Measurements from ENCODE around the gene QSER1.
"Not testable (repeated sequence)": the region's sequence is repeated elsewhere in the genome, so short reads cannot be mapped to it uniquely, and the experiment has no call there.

Gene QSER1

DNA sequence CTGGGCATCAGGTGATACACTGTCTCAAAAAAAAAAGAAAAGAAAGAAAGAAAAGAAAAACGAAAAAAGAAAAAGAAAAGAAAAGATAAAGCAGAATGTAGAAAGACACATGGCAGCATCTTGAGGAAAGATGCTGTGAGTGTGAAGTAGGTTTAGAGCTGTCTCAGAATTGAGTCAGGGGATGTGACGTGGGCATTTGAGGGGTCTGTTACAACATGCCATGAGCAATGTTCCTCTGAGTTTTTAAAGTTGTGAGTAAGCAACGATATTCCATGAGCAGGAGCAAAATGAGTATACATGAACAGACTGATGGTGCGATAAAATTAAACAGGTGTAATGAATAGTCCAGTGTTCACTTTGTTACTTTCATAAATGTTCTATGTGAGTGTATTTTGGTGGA is 11.3 kb upstream of the QSER1 start:
- peaks cover 3% of the 10 kb centered on the region for H3K27me3 ChIP-seq (ENCODE audit: insufficient read depth, low read length)
- no peaks in the 10 kb centered on the region for H3K9me3 ChIP-seq (ENCODE audit: low read length)
- no peak overlapping the region for H3K4me3 ChIP-seq (ENCODE audit: low read length)
- no peak overlapping the region for H2AFZ ChIP-seq (ENCODE audit: low read depth, low read length)
- H3K4me1 ChIP-seq (ENCODE audit: insufficient read depth, low read length): no peaks in the 10 kb centered on the region
- H3K36me3 ChIP-seq (ENCODE audit: insufficient read depth, low read length): no peaks in the 10 kb centered on the region

DNA sequence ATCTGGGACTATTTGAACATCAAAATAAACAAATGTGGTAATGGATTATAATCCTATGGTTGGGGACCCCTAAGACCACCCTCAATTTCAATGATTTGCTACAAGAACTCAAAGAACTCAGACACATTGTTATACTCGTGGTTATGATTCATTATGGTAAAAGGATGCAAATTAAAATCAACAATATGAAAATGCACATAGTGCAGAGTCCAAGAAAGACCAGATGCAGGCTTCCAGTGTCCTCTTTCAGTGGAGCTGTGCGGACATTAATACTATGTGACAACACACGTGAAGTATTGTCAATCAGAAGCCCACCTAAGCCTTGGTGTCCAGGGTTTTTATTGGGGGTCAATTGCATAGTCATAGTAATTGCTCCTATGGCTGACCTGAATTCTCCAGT is 9.2 kb upstream of the QSER1 start:
- Histone ChIP-seq H2AFZ (ENCODE audit: low read depth, low read length) (no peak overlapping the region), H3K9me3 (ENCODE audit: low read length) (peaks cover 2% of the 10 kb centered on the region), H3K4me3 (ENCODE audit: low read length) (no peak overlapping the region), H3K4me1 (ENCODE audit: insufficient read depth, low read length) (peaks cover 7% of the 10 kb centered on the region), H3K36me3 (ENCODE audit: insufficient read depth, low read length) (no peaks in the 10 kb centered on the region), H3K27me3 (ENCODE audit: insufficient read depth, low read length) (peaks cover 3% of the 10 kb centered on the region)

DNA sequence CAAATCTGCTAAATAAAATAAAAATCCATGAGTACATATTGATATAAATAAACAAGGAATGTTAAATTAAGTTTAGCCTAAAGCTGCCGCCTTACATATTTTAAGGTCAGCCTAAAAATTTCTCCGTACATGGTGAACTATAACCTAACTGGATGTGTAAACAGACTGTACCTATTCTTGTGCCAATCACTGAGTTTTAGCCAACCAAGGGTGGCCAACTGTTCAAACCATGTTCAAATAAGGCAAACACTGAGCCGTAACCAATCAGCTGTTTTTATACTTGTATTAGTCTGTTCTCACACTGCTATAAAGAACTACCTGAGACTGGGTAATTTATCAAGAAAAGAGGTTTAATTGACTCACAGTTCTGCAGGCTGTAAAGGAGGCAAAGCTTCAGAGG is 8.6 kb upstream of the QSER1 start:
- H2AFZ ChIP-seq (ENCODE audit: low read depth, low read length): no peak overlapping the region
- no peak overlapping the region for H3K4me3 ChIP-seq (ENCODE audit: low read length)
- H3K36me3 ChIP-seq (ENCODE audit: insufficient read depth, low read length): no peaks in the 10 kb centered on the region
- H3K9me3 ChIP-seq (ENCODE audit: low read length): peaks cover 2% of the 10 kb centered on the region
- peaks cover 1% of the 10 kb centered on the region for H3K27me3 ChIP-seq (ENCODE audit: insufficient read depth, low read length)
- H3K4me1 ChIP-seq (ENCODE audit: insufficient read depth, low read length): peaks cover 7% of the 10 kb centered on the region

DNA sequence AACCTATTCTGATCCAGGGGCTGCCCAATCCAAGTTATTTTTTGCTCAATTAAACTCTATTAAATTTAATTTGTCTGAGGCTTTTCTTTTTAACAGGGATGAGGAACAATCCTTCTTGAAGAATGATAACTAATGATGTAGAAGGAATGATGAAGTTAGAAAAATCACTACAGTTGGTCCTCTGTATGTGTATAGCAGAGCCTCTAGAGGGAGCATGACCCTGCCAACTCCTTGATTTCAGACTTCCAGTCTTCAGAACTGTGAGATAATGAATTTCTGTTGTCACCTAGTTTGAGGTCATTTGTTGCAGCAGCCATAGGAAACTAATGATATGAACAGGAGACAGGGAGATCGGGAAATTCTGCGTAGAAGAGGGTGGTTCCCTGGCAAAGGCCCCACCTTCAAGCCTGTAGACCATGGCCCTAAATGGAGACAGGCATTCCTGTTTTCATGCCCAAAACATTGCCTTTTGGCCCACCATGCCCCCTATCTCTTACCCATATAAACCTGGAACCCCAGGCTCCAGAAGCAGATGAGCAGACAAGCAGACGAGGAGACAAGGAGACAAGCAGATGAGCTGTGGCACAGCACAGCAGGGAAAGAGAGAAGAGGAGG is 7.7 kb upstream of the QSER1 start:
- H3K9me3 ChIP-seq (ENCODE audit: low read length): peaks cover 2% of the 10 kb centered on the region
- peaks cover 7% of the 10 kb centered on the region for H3K4me1 ChIP-seq (ENCODE audit: insufficient read depth, low read length)

DNA sequence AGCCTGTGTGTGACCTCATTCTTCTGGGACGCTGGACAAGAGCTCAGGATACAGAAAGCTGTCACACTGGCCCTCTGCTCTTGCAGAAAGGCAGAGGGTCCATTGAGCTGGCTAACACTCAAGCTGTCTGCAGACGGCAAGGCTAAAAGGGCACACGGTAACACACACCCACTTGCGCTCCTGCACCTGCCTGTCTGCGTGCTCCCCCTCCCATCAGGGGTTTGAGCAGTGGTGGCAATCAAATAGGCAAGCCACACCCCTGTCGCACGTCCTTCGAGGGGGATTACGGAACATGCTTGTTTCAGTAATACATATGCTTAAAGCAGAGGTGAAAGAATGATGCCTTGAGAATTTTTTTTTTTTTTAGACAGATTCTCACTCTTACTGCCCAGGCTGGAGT is 7.1 kb upstream of the QSER1 start:
- no peaks in the 10 kb centered on the region for H3K27me3 ChIP-seq (ENCODE audit: insufficient read depth, low read length)

More for the DNA sequence above, 7.7 kb upstream of the QSER1 start:
- no peaks in the 10 kb centered on the region for H3K36me3 ChIP-seq (ENCODE audit: insufficient read depth, low read length)
- H3K4me3 ChIP-seq (ENCODE audit: low read length): no peak overlapping the region
- H2AFZ ChIP-seq (ENCODE audit: low read depth, low read length): no peak overlapping the region
- no peaks in the 10 kb centered on the region for H3K27me3 ChIP-seq (ENCODE audit: insufficient read depth, low read length)

DNA sequence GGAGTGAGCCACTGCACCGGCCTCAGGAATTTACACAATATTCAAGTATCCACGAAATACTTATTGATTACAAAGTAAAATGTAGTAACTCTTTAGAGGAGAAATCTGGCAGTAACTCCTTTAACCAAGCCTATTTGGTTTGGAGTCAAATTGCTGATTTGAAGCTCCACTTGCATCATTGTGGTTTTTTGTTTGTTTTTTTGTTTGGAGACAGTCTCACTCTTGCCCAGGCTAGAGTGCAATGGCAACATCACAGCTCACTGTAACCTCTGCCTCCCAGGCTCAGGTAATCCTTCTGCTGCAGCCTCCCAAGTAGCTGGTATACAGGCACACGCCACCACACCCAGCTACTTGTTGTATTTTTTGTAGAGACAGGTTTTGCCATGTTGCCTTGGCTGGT is 6.4 kb upstream of the QSER1 start:
- H3K36me3 ChIP-seq (ENCODE audit: insufficient read depth, low read length): no peaks in the 10 kb centered on the region
- H2AFZ ChIP-seq (ENCODE audit: low read depth, low read length): no peak overlapping the region
- no peaks in the 10 kb centered on the region for H3K27me3 ChIP-seq (ENCODE audit: insufficient read depth, low read length)
- peaks cover 2% of the 10 kb centered on the region for H3K9me3 ChIP-seq (ENCODE audit: low read length)
- peaks cover 8% of the 10 kb centered on the region for H3K4me1 ChIP-seq (ENCODE audit: insufficient read depth, low read length)
- no peak overlapping the region for H3K4me3 ChIP-seq (ENCODE audit: low read length)

More for the DNA sequence above, 7.1 kb upstream of the QSER1 start:
- Histone ChIP-seq H3K36me3 (ENCODE audit: insufficient read depth, low read length) (no peaks in the 10 kb centered on the region), H2AFZ (ENCODE audit: low read depth, low read length) (no peak overlapping the region), H3K4me1 (ENCODE audit: insufficient read depth, low read length) (peaks cover 7% of the 10 kb centered on the region), H3K9me3 (ENCODE audit: low read length) (peaks cover 2% of the 10 kb centered on the region), H3K4me3 (ENCODE audit: low read length) (no peak overlapping the region)

DNA sequence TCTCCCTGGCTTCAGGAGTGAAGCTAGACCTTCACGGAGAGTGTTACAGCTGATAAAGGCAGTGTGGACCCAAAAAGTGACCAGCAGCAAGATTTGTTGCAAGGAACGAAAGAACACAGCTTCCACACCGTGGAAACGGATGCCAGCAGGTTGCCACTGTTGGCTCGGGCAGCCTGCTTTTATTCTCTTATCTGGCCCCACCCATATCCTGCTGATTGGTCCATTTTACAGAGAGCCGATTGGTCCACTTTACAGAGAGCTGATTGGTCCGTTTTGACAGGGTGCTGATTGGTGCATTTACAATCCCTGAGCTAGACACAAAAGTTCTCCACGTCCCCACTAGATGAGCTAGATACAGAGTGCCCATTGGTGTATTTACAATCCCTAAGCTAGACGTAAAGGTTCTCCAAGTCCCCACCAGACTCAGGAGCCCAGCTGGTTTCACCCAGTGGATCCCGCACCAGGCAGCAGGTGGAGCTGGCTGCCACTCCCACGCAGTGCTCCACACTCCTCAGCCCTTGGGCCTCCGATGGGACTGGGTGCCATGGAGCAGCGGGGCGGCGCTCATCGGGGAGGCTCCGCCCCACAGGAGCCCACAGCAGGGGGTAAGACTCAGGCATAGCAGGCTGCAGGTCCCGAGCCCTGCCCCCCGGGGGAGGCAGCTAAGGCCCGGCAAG is 4.8 kb upstream of the QSER1 start:
- H2AFZ ChIP-seq (ENCODE audit: low read depth, low read length); H3K9me3 ChIP-seq (ENCODE audit: low read length); H3K4me3 ChIP-seq (ENCODE audit: low read length); H3K36me3 ChIP-seq (ENCODE audit: insufficient read depth, low read length); H3K27me3 ChIP-seq (ENCODE audit: insufficient read depth, low read length): not testable (repeated sequence)
- peaks cover 18% of the 10 kb centered on the region for H3K4me1 ChIP-seq (ENCODE audit: insufficient read depth, low read length)

DNA sequence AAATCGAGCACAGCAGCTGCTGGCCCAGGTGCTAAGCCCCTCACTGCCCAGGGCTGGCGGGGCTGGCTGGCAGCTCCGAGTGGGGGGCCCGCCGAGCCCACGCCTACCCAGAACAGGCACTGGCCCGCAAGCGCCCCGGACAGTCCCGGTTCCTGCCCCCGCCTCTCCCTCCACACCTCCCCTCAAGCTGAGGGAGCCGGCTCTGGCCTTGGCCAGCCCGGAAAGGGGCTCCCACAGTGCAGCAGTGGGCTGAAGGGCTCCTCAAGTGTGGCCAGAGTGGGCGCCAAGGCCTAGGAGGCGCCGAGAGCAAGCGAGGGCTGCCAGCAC is 4.3 kb upstream of the QSER1 start:
- H3K9me3 ChIP-seq (ENCODE audit: low read length); H3K4me3 ChIP-seq (ENCODE audit: low read length); H3K27me3 ChIP-seq (ENCODE audit: insufficient read depth, low read length); H3K36me3 ChIP-seq (ENCODE audit: insufficient read depth, low read length); H2AFZ ChIP-seq (ENCODE audit: low read depth, low read length): not testable (repeated sequence)
- peaks cover 18% of the 10 kb centered on the region for H3K4me1 ChIP-seq (ENCODE audit: insufficient read depth, low read length)

DNA sequence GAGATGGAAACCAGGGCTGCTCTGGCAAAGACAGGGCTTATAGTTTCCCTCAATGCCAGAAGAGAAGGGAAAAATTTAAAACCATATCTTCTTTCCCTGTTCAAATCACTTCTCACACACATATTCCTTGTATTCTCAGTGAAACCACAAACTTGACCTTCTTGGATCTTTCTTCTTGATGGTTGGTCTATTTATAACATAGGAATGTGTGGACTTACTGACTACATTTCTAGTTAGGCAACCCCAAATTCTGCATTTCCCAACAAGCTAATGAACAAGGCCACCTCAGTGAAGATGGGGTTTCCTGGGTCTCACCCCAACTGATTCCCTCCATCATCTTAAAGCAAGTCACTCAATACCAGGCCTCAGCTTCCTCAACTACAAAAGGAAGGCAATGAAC is 3.8 kb upstream of the QSER1 start:
- peaks cover 18% of the 10 kb centered on the region for H3K4me1 ChIP-seq (ENCODE audit: insufficient read depth, low read length)
- peaks cover 2% of the 10 kb centered on the region for H3K9me3 ChIP-seq (ENCODE audit: low read length)
- H2AFZ ChIP-seq (ENCODE audit: low read depth, low read length): no peak overlapping the region
- no peaks in the 10 kb centered on the region for H3K27me3 ChIP-seq (ENCODE audit: insufficient read depth, low read length)
- H3K36me3 ChIP-seq (ENCODE audit: insufficient read depth, low read length): no peaks in the 10 kb centered on the region
- no peak overlapping the region for H3K4me3 ChIP-seq (ENCODE audit: low read length)

DNA sequence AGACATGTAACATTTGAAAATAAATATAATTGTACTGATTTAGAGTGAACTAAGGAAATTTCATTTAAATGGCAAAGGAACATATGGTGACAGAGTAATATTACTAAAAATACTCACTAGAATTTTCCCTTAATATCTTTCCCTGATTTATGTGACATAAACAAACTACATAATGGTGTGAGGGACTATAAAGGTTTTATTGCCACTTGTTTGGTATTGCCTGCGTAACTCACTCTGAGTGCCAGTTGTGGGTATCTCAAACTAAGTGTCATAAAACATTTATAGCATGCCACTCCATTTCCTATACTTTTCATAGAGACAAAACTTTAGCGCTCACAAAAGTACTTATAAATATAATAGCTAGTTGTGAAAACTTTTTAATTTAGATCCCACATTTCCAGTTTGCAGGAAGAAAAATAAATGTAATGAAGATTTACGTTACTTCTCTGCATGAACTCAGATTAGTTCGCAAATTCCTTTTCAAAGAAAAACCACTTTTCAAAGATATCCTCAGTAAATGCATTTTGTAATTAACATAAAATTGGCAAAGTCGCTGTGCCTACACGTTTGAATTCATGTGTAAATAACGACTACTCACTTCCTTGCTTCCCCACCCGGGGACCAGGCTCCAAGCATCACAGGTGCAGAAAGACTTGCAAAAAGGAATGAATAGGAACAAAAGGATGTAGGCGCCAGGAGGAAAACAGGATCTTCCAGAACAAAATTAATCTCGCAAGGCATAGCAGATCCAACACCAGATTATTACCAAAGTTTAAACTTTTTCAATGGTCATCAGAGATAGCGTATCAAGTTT is 1.6 kb upstream of the QSER1 start:
- H2AFZ ChIP-seq (ENCODE audit: low read depth, low read length): no peak overlapping the region
- peaks cover 32% of the 10 kb centered on the region for H3K4me1 ChIP-seq (ENCODE audit: insufficient read depth, low read length)
- peaks cover 2% of the 10 kb centered on the region for H3K9me3 ChIP-seq (ENCODE audit: low read length)
- H3K27me3 ChIP-seq (ENCODE audit: insufficient read depth, low read length): no peaks in the 10 kb centered on the region
- H3K4me3 ChIP-seq (ENCODE audit: low read length): peak overlapping the region; percentile 97
- H3K36me3 ChIP-seq (ENCODE audit: insufficient read depth, low read length): no peaks in the 10 kb centered on the region

DNA sequence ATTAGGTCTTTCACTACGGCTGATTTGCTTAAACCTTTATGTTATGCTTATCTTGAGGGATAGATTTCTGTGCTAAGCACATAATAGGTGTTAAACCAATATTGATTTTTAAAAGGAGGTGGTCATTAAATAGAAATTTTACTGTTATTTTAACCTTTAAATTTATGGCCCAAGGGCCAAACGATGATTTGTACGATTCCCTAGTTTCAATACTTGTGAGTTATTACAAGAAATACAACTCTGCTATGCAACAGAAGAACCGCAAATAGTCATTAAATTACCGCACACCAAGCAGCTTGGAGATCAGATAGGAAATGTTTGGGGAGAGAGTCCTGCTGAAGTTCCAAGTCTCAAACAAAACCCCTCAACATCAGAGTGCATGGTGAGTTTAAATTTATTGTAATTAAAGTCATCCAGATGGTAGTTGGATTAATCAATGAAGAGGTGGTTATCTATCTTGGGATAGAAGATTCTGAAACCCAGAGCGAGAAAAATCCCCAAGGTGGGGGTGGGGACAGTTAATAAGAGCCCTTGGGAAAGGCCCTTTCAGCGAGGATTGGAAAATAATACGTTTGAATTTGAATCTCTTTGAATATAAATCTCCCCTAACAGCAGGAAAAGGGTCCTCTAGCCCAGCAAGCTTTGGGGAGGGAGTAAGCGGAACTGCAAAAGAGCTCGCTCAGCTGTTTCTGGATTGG is 805 bp upstream of the QSER1 start:
- Histone ChIP-seq H3K4me3 (ENCODE audit: low read length) (peak overlapping the region; percentile 97), H3K27me3 (ENCODE audit: insufficient read depth, low read length) (no peaks in the 10 kb centered on the region), H3K9me3 (ENCODE audit: low read length) (peaks cover 2% of the 10 kb centered on the region), H3K4me1 (ENCODE audit: insufficient read depth, low read length) (peaks cover 29% of the 10 kb centered on the region), H3K36me3 (ENCODE audit: insufficient read depth, low read length) (no peaks in the 10 kb centered on the region), H2AFZ (ENCODE audit: low read depth, low read length) (peak overlapping the region; percentile 100)

DNA sequence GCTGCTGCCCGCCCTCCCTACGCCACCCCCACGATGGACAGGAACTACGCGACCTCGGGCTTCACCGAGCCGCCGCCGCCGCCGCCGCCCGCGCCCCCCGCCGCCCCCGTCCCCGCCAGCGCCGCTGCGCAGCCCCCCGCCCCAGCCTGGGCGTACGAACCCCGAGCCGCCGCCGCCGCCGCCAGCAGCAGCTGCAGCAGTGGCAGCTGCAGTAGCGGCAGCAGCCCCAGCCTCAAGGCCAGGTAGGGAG is 407 bp downstream of the QSER1 start:
- Histone ChIP-seq H3K4me1 (ENCODE audit: insufficient read depth, low read length) (peaks cover 26% of the 10 kb centered on the region), H3K9me3 (ENCODE audit: low read length) (no peaks in the 10 kb centered on the region), H3K27me3 (ENCODE audit: insufficient read depth, low read length) (no peaks in the 10 kb centered on the region), H3K4me3 (ENCODE audit: low read length) (peak overlapping the region; percentile 97), H2AFZ (ENCODE audit: low read depth, low read length) (peak overlapping the region; percentile 89), H3K36me3 (ENCODE audit: insufficient read depth, low read length) (peaks cover 3% of the 10 kb centered on the region)

Measured in neuron (in vitro differentiated cells).